HG03108 (cell line): ENCODE results near the gene TBC1D16.
"Not testable (repeated sequence)": the region's sequence is repeated elsewhere in the genome, so short reads cannot be mapped to it uniquely, and the experiment has no call there.

Source experiments
- ATAC-seq: cut with Tn5 transposase; IDR thresholded peaks from one replicate; pipeline ENCODE4 v1.9.1; 2021; ENCODE audit warnings: moderate library complexity; ENCODE audit not compliant: unreplicated experiment

The TBC1D16 gene

DNA sequence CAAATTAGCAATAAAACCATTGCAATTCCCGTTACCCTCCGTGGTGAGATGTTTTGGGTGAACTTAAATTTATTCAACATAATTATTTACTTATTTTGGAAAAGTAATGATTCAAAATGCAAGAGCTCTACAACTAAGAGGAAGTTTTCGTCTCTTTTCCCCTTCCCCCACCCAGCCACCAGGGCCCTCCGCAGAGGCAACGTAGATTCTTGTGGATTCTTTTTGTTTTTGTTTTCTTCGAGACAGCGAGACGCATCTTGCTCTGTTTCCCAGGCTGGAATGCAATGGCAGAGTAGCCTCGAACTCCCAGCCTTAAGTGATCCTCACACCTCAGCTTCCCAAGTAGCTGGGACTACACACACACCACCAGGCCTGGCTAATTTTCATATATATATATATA is 19.9 kb upstream of the TBC1D16 start:
- no peak for ATAC-seq

DNA sequence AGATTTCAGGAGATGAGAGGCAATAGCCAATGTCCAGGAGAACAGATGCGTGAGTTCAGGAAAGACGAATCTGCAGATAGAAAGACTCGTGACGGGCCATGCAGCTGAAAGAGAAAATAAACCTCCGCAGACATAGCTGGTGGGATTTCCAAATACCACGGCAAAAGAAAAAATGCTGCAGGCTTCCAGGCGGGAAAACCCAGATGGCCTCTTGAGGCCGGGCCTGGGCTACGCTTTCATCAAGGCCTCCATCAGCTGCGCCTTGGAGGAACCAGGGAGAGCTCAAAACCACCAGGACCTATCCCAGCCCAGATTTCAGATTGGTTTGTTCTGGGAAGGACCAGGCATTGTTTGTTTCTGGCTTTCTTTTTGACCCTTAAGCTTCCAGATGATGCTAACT is 17.4 kb upstream of the TBC1D16 start:
- ATAC-seq: no peak

DNA sequence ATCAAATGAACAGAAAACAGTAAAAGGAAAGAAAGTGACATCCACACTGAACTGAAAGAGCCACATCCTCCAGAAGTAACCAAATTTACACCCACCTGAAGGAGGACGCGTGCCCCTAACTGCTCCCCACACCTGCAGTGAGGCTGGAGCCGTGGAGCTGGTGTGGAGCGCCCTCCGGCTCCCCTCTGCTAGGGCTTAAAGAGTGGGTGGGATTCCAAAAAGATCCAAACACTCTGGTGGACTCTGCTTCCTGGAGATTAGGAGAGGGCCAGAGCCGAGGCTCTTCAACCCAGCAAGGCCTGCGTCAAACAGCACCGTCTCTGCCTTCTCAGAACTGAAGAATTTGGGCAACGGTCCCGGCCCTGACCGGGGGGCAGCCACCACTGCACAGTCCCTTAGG is 16.0 kb upstream of the TBC1D16 start:
- ATAC-seq: no peak

DNA sequence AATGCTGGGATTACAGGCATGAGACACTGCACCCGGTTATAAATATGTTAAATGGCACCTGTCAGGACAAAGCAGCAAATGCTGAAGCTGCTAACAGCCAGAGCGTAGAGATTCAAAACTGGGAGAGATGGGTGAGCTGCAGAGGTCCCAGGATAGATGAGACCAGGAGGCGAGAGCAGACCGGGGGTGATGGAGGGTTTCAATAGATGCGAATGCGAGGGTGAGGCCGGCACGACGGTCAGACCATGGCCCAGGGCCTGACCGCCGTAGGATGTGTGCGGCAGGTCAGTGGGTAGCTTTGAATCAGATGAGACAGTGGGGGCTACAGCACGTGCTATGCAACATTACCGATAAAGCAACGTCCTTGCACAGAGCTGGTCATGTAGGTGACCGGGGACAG is 15.0 kb upstream of the TBC1D16 start:
- ATAC-seq: no peak

DNA sequence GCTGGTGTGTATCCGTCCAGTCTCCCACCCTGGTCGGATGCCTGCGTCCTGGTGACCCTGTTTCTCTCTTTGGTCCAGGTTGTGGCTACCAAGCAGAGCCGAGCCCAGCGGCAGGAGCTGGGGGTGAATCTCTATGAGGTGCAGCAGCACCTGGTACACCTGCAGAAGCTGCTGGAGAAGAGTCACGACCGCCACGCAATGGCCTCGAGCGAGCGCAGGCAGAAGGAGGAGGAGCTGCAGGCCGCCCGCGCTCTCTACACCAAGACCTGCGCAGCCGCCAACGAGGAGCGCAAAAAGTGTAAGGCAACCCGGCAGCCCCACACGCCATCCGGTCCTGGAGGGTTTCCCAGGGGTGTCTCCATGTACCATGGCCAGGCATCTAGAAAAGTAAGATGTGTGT is 14.3 kb upstream of the TBC1D16 start:
- no peak for ATAC-seq

DNA sequence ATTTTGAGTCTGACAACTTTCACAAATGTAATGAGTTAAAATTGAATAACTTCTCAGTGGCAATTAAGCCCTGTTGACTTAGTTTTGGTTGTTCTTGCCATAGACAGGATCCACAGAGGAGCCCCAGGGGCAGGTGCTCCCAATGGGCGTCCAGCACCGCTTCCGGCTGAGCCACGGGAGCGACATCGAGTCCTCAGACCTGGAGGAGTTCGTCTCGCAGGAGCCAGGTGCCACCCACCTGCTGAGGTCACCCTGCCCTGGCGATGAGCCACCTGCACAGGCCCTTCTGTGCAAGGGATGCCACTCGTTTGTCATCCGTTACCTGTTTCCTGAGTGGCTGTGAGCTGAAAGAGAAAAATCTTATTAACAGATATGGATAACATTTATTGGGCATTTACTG is 11.5 kb upstream of the TBC1D16 start:
- no peak for ATAC-seq

DNA sequence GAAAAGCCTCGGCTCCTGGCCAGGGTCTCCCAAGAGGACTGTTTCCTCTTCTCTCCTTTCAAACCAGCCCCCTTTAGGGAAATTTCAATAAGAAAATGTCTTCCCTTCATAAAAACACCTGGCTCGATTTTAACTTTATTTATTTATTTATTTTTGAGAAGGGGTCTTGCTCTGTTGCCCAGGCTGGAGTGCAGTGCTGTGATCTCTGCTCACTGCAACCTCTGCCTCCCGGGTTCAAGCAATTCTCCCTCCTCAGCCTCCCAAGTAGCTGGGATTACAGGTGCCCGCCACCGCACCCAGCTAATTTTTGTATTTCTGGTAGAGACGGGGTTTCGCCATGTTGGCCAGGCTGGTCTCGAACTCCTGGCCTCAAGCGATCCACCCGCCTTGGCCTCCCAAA is 11.0 kb upstream of the TBC1D16 start:
- not testable (repeated sequence) for ATAC-seq

DNA sequence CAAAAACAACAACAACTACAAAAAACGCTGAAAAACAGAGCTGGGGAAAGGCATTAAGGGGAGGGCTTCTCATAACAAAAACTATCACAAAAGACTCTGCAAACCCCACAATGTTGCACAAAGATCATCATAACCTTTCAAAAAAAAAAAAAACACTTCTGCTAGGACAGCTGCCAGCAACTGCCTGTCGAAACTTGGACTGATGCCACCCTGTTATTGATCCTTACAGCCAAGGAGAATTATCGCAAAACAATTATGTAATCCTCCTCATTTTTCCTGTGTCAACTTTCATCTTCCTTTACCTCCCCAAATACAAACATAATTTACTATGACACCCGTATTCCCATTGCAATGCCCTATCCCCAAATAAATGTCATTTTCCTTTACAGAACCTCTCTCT is 10.0 kb upstream of the TBC1D16 start:
- no peak for ATAC-seq

DNA sequence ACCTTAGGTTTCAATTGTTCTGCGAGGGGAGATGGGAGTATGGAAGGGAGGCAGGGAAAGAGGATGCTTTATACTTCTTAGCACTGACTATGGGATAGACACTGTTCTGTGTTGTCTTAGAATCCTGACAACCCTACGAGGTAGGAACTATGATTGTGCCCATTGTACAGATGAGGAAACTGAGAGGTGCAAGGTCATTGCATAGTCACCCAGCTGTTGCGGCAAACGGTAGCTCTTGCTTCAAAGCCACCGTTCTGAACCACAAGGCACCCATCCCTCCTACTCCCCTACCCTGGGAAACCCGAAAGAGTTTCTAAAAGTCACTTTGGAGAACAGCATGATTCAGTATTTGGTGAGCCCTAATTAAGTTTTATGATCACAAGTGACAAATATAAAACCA is 8.3 kb upstream of the TBC1D16 start:
- ATAC-seq: no peak

DNA sequence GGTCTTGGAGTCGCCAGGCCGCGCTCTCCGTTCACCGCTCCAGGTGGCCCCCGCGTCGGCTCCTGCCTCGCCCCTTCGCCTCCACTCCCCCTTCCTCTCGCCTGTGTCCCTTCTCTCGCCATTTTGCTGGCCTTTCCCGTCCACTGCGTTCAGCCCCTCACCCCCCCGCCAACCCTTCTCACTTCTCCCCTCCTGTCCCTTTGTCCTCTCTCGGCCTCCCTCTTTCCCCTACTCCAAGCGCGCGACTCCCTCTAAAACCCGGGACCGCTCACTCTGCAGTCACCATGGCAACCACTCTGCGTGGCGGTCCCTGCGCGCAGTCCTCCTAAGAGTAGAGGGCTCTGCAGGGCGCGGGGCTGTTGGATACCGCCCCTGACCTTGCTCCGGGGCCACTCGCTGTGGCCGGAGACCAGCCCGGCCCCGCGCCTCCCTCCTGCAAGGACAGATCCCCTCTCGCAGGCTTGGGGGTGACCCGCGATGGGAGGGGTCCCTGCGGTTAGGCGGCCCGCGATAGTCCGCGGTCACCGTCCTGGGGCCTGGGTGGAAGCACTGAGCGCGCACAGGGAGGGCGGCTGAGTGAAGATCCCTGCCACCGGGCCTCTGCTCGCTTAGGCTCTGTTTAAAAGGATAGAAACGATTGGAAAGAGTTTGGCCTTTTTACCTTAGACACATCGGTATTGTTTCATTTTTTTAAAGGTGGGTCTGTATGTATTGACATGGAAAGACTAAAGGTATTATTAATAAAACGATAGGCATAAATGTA is 1.2 kb upstream of the TBC1D16 start:
- no peak for ATAC-seq

DNA sequence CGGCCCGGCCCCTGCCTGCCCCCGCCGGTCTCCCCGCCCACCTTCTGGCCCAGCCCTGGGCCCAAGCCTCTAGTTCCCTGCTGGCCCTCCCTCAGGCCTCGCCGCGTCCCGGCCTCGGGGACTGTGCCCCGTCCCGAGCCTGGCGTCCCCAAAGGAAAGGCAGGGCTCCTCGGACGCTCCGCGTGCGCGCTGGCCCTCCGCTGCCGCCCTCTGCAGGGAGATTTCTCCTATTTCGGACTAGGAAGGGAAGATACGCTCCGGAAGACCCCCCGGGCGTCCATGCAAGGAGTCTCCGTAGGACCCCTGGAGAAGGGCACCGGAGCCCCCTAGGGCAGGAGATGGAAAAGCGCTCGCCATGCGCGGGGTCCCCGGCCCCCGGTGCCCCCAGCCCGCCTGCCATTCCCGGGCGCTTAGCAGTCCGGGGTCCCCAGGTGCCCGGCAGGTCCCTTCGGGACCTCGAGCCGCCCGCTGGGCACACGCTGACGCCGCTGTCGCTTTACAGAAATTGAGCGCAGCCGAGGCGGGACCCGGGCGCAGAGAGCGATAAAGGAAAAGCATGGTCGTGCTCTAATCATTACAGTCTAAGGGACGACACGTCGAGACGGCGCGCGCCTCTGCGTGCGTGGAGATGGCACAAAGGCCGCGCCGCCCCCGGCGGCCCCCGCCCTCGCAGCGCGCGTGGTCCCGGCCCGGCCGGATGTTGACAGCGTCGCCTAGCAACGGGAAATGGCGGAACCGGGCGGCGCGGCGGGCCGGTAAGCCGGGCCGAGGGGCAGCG is 454 bp upstream of the TBC1D16 start, which contains the start of gene CCDC40:
Gene CCDC40 (plus strand): TSS at position 706 of the 778 bp plus-strand sequence. CDS start 21 bp downstream, at position 727.
- no peak for ATAC-seq

DNA sequence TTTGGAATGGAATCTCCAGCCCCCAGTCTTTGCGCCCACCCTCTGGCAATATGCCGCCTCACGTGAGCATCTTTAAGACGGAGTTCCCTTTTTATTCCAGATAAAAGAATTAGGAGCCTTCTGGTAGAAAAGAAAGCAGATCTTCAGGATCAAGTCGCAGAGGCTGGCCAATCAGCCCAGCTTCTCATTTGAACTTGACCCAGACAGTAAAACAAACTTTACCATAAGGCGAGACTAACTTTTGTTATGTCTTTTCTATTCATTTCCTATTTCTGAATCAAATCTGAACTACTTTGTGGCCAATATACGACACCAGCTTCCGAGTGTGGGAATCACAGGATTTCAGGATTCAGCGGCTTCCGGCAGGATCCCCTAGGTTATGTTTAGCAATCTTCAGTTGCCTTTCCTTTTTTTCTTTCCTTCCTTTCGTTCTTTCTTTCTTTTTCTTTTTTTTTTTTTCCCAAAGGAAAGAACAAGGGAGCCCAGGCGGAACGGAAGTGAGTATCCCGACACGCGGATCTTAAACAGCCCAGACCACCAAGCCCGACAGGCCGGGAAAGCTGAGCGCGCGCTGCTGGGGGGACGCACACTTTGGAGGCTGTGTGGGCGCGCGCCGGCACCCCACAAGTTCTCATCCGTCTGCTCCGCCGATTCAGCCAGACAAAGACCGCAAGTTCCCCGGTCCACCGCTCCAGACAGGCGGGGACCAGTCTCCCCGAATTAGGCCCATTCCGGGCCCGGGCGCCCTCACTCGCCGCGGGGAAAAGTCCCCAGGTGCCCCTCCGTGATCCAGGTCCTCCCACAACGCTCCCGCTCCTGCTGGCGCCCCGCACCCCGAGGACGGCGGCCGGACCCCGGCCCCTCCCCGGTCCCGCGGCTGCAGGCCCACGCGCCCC is 633 bp downstream of the TBC1D16 start:
- no peak for ATAC-seq

DNA sequence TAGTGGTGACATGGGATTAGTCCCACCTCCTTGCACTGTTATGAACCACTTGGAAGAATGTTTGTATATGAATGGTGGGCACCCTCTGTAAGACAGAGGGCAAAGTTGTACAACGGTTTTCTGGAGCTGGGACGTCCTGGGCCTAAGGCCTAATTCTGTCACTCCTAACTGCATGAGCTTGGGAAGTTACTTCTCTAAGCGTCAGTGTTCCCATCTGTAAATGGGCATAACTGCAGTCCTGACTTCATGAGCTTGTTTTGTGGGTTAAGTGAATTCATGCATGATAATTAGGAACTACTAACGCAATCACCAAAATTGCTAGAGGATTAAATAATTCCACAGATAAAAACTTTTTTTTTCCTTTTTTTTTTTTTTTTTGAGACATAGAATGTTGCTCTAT is 1.8 kb downstream of the TBC1D16 start:
- no peak for ATAC-seq

DNA sequence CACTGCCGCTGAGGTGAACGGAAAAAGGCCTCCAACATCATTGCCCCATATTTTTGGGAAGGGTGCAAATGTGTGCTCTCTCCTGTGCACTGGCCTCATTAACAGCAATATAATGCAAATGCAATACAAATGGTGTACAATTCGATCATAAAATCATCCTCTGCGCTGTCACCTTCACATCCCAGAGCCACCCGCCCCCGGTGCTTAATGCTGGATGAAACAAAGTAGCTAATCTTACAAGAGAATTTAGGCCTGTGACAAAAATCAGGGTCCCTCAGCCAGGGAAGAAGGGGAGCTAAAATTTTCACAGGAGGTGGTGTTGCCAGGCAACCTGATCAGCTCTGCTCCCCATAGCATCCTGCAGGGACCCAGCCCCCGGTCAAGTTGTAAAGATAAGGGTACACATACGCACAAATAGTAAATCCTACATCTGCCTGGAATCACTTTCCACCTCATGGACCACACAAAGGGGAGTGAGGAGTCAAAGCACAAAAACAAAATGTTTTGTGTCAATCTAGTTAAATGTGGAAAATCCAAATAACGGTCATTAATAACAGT is 3.0 kb downstream of the TBC1D16 start:
- no peak for ATAC-seq

DNA sequence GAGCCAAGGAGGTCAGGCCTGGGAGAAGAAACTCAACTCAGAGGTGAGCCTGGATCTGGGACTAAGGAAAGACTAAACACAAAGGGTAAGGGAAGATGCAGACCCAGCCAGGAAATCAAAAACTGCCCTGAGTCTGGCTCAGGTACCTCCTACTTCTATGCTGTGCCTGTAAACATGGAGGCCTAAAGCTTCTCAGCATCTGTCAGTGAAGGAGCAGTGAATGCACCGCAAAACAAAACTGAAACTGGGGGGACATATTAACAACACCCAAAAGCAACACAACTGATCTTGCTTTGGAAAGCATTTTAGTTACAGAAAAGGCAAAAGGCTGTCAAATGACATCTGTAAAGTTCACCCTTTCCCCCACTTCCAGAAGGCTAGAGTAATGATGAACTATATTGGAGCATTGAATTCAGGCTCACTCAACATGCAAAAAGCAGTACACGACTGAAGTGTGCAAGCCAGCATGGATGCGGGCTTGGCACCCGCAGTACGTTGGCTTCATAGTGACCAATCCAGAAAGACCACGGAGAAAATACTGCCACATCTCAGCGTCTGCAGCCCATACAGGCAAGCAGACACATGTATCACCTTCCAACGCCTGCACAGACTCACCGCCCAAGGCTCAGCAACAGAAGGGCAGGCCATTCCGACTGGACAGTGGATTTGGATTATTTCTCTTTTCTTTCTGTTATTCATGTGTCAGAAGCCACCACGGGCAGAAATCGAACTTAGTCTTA is 3.8 kb downstream of the TBC1D16 start:
- ATAC-seq: no peak

DNA sequence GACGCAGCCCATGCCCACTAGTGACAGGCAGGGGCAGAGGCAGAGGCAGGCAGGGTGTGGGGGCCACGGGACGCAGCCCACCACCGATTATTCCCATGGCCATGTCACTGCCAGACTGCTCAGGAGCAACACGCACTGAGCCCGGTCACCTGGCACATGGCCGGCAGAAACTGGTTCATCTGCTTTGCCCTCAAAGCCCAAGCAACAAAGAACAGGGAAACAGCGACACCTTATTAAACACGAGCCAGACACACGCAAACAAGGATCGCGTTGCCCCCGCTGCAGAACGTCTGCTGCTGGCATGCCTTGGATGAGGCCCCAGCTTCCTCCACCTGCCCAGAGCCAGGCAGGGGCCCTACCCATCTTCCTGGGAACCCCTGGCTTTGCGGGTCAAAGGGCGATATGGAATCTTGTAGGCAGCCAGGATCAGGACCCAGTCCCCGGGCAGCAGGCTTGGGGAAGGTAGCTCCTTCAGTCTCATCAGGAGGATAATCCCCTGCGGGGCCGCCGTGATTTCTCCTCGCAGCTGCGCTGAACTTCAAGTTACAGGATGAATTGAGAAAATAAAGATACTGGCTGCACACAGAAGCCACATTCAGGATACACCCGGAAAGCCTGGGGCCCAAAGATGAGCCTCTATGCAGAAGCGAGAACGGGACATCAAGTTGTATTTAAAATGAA is 4.8 kb downstream of the TBC1D16 start:
- ATAC-seq: no peak

DNA sequence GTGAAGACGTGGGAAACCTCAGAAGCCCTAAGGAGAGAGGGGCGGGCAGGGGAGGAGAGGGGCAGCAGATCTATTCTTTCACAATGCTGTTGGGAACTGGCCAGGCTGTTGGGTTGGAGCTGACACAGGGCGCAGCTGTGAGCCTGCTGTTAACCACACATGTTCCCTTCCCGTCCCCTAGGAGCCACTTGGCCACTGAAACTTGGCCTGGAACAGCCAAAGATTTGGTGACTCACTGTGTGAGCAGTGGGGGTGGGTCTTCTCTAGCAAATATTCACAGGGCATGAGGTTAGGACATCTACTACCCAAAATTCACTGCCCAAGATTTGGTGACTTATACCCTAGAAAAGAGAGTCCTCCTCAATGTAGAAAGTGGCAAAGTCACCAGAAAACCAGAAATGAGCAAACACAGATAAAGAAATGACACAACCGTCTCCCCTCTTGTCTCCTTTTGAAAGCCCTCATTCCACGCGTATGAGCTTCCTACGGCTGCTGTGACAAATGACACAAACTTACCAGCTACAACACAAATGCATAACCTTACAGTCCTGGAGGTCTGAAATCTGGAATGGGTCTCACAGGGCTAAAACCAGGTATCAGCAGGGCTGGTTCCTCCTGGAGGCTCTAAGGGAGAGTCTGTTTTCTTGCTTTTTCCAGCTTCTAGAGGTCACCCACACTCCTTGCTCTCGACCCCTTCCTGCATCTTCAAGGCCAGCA is 6.3 kb downstream of the TBC1D16 start:
- ATAC-seq: no peak

DNA sequence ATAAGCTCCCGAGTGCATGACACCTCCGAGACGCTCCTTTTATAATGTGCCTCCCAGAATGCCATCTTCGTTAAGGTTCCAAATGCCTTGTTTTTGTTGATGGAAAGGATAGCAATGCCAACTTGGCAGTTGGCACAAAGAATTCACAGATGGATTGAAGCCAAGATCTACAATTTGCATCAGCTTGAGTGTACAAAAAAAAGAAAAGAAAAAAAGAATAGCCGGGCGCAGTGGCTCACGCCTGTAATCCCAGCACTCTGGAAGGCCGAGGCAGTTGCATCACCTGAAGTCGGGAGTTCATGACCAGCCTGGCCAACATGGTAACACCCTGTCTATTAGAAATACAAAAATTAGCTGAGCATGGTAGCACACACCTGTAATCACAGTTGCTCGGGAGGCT is 7.6 kb downstream of the TBC1D16 start:
- no peak for ATAC-seq

DNA sequence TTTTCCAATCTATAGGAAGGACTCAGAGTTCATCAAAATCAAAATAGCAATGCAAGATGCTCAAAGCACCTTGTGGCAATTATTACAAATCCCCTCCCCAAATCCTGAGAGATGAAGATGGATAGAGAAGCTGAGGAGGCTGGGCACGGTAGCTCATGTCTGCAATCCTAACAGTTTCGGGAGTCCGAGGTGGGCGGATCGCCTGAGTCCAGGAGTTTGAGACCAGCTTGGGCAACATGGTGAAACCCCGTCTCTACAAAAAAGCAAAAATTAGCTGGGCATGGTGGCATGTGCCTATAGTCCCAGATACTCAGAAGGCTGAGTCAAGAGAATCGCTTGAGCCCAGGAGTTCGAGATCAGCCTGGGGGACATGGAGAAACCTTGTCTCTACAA is 8.6 kb downstream of the TBC1D16 start:
- ATAC-seq: no peak
